Central memory CD8-positive, alpha-beta T cell (primary cell): ENCODE results near the gene ADSS1.
A peak's percentile ranks its signal among the peaks of the same experiment; 100 is the strongest.

Experiments used
- ATAC-seq: fragments of 150-1000 bp; cut with Tn5 transposase; replicated peaks from 2 replicates; pipeline ENCODE4 v1.10.0; 2022; ENCODE audit warnings: mild to moderate bottlenecking, moderate FRiP score, moderate number of reproducible peaks; ENCODE audit not compliant: poor library complexity, severe bottlenecking; ENCODE audit errors: extremely low read depth
- DNase-seq, 2 donors: peaks; one replicate each; pipeline ENCODE4 v3.0.0; 2021; ENCODE audit warnings: low spot score in 2 of 2
- H3K27ac Mint-ChIP-seq: one replicate; pipeline ENCODE4 v1.8.0; 2022; ENCODE audit warnings: low read depth, mild to moderate bottlenecking, moderate library complexity, mixed read lengths
- H3K27me3 Mint-ChIP-seq: one replicate; pipeline ENCODE4 v1.8.0; 2022; ENCODE audit warnings: mixed read lengths
- H3K36me3 Mint-ChIP-seq: one replicate; pipeline ENCODE4 v1.8.0; 2022; ENCODE audit warnings: mild to moderate bottlenecking, moderate library complexity, mixed read lengths; ENCODE audit not compliant: insufficient read depth
- H3K4me1 Mint-ChIP-seq: one replicate; pipeline ENCODE4 v1.8.0; 2022; ENCODE audit warnings: mixed read lengths
- H3K4me3 Mint-ChIP-seq: one replicate; pipeline ENCODE4 v1.8.0; 2022; ENCODE audit warnings: mild to moderate bottlenecking, moderate library complexity, mixed read lengths
- H3K9me3 Mint-ChIP-seq: one replicate; pipeline ENCODE4 v1.8.0; 2022; ENCODE audit warnings: mixed read lengths

Gene ADSS1

DNA sequence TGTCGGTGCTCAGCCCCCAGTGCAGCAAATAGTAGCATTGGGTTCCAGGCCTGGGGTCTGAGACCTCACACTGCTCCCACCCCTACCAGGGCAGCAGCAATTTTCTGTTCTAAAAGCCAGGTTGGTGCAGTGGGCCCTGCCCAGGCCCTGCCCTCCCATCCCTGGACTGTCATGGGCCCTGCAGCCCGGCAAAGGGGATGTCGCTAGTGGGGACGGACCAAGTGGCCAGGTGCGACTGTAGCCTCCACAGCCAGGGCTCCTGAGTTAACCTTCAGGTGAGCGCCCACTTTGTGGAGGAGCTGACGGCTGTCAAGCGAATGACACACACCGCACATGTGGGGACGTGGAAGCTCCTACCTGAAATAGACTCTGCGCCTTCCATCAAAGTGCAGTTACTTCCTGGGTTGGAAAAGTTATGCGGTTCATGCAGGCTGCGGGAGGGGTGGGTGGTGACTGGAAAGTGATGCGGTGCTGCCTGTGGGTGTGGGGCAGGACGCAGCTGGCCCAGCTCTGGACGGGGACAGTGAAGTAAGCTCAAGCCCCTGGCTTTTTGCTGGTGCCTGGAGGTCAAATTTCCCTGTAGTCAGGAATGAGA is 33.1 kb upstream of the ADSS1 start:
- ATAC-seq (no peak), DNase-seq (no peak)
- peaks cover 2% of the 10 kb centered on the region for H3K36me3 Mint-ChIP-seq
- peaks cover 28% of the 10 kb centered on the region for H3K4me1 Mint-ChIP-seq
- H3K27me3 Mint-ChIP-seq, result no peaks in the 10 kb centered on the region
- H3K4me3 Mint-ChIP-seq, result peak overlapping the region; percentile 71
- no peak overlapping the region for H3K27ac Mint-ChIP-seq
- H3K9me3 Mint-ChIP-seq, result no peaks in the 10 kb centered on the region

- no peaks in the 10 kb centered on the region for H3K9me3 Mint-ChIP-seq
- H3K4me1 Mint-ChIP-seq, result peaks cover 30% of the 10 kb centered on the region
- H3K27me3 Mint-ChIP-seq, result no peaks in the 10 kb centered on the region
- ATAC-seq (no peak), DNase-seq (no peak)
- no peak overlapping the region for H3K27ac Mint-ChIP-seq
- H3K36me3 Mint-ChIP-seq, result peaks cover 2% of the 10 kb centered on the region
- H3K4me3 Mint-ChIP-seq, result peak overlapping the region; percentile 71
Measured at GRCh38 chr14:104691546-104692260, 32.3 kb upstream of the ADSS1 start.

- H3K4me1 Mint-ChIP-seq, result peaks cover 27% of the 10 kb centered on the region
- peaks cover 2% of the 10 kb centered on the region for H3K36me3 Mint-ChIP-seq
- DNase-seq (no peak), ATAC-seq (no peak)
- no peak overlapping the region for H3K27ac Mint-ChIP-seq
- H3K9me3 Mint-ChIP-seq, result no peaks in the 10 kb centered on the region
- no peak overlapping the region for H3K4me3 Mint-ChIP-seq
- H3K27me3 Mint-ChIP-seq, result no peaks in the 10 kb centered on the region
Measured at GRCh38 chr14:104692261-104692938, 31.6 kb upstream of the ADSS1 start.

DNA sequence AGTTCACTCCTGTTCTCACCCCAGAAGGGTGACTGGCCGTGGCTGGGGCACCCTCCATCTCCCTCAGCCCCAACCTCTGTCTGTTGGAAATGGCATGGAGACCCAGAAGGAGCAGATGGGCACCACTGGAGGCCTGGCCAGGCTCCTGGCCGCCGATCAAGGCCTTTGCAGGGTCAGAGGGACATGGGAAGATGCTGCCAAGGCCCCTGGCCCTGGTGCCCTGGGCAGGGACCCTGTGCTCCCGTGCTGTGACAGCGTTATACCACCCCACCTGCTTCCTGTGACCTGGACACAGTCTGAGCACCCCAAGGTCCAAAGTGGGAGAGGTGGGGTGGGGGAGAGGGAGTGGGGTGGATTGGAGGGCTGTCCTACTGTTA is 31.1 kb upstream of the ADSS1 start:
- no peak overlapping the region for H3K27ac Mint-ChIP-seq
- no peak for DNase-seq
- H3K27me3 Mint-ChIP-seq, result no peaks in the 10 kb centered on the region
- H3K4me1 Mint-ChIP-seq, result peaks cover 22% of the 10 kb centered on the region
- no peak overlapping the region for H3K4me3 Mint-ChIP-seq
- no peaks in the 10 kb centered on the region for H3K9me3 Mint-ChIP-seq
- H3K36me3 Mint-ChIP-seq, result peaks cover 4% of the 10 kb centered on the region
- ATAC-seq, result no peak

DNA sequence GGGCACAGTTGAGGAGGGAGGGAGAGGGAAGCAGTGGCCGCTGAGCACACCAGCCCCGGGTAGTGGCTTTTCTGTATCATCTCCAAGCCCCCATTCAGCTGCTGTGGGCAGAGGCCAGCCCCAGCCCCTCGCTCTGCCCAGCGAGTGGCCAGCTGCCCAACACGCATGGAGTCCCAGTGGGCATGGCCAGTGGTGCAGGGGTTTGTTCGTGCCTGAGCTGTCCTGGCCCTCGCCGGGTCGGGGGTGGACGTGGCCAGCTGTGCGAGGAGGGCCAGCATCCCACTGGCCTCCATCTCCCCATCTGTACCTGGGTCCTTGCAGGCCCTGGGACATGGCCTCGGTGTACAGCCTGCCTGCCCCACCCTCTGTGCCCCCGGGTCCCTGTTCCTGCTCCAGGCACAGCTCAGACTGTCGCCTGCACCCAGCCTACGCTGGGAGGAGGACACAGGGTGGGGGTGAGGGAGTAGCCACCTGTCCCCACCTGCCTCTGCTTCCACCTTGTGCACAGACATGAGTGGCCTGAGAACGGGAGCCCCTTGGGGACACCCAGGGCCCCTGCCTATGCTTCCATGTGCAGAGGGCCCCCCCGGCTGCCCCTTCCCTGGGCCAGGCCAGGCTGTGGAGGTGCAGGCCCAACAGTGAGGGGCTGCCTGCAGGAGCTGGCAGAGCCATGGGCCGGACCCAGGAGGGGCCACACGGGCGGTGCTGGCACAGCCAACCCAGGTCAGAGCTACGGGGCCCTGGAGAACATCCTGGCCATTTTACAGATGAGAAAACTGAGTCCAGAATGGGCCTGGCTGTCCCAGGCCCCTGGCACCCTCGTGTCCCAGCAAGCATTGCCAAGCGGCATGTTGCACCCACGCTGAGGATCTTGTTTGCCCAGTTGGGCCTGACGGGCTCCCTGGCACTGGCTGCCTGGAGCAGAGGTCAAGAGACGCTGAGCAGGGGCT is 30.3 kb upstream of the ADSS1 start:
- DNase-seq (no peak), ATAC-seq (no peak)
- Mint-ChIP-seq H3K4me3 (no peak overlapping the region), H3K27ac (peak overlapping the region; percentile 85), H3K9me3 (no peaks in the 10 kb centered on the region), H3K27me3 (no peaks in the 10 kb centered on the region), H3K36me3 (peaks cover 4% of the 10 kb centered on the region), H3K4me1 (peaks cover 21% of the 10 kb centered on the region)

- H3K36me3 Mint-ChIP-seq, result peaks cover 4% of the 10 kb centered on the region
- peaks cover 21% of the 10 kb centered on the region for H3K4me1 Mint-ChIP-seq
- H3K27ac Mint-ChIP-seq, result peak overlapping the region; percentile 85
- peak overlapping the region; percentile 63 for H3K4me3 Mint-ChIP-seq
- H3K27me3 Mint-ChIP-seq, result no peaks in the 10 kb centered on the region
- ATAC-seq, result no peak
- DNase-seq, result no peak
- H3K9me3 Mint-ChIP-seq, result no peaks in the 10 kb centered on the region
Measured at GRCh38 chr14:104694475-104694950, 29.5 kb upstream of the ADSS1 start.

DNA sequence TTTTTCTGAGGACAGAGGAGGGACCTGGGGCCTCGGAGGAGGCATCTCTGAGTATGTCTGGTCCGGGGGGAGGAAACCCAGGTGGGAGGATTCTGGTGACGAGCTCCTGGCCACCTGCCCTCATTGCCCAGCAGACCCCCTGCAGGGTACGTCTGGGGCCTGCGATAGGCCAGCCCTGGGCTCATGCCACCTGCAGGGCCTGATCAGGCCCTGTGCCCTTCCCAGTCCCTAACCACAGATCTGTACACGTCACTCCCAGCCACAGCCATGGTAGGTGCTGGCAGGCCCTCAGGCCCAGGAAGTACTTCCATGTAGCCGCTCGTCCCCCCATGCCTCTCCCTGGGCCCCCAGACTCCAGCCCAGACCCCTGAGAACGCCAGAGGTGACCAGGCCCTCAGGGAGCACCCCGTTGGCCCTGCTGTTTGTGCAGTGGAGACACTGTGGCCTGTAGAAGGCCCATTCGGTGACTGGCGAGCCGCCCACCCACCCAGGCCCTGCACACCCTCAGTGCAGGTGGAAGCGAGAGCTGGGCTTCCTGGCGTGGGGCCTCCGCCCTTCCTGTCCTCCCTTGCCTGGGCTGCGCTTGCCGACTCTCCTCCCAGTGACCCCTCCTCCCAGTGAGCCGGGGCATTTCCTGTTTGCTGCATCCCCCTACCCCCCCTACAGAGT is 28.9 kb upstream of the ADSS1 start:
- peaks cover 4% of the 10 kb centered on the region for H3K36me3 Mint-ChIP-seq
- peak overlapping the region; percentile 63 for H3K4me3 Mint-ChIP-seq
- peak overlapping the region; percentile 85 for H3K27ac Mint-ChIP-seq
- no peaks in the 10 kb centered on the region for H3K9me3 Mint-ChIP-seq
- ATAC-seq, result peak; percentile 83
- DNase-seq, result peak in 1 of 2 donors; percentile 32
- H3K27me3 Mint-ChIP-seq, result no peaks in the 10 kb centered on the region
- H3K4me1 Mint-ChIP-seq, result peaks cover 21% of the 10 kb centered on the region

DNA sequence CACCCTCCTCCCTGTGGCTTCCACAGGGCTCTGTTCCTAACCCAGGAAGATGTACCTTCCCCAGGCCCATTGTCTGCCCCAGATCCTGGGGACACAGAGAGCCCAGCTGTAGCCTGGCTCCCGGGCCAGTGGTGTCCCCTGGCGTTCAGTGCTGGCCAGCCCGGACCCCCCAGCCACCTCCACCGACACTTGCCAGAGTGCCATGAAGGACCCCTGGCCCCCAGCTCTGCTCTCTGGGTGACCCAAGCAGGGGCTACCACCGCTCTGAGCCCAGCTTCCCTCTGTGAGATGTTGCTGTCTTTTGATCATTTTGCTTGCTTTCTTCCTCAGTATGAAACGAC is 28.4 kb upstream of the ADSS1 start:
- ATAC-seq, result no peak
- Mint-ChIP-seq H3K9me3 (no peaks in the 10 kb centered on the region), H3K4me3 (peak overlapping the region; percentile 63), H3K4me1 (peaks cover 21% of the 10 kb centered on the region), H3K36me3 (peaks cover 4% of the 10 kb centered on the region), H3K27ac (peak overlapping the region; percentile 85), H3K27me3 (no peaks in the 10 kb centered on the region)
- no peak for DNase-seq

- ATAC-seq (no peak), DNase-seq (no peak)
- Mint-ChIP-seq H3K27me3 (no peaks in the 10 kb centered on the region), H3K4me1 (peaks cover 21% of the 10 kb centered on the region), H3K36me3 (peaks cover 4% of the 10 kb centered on the region), H3K4me3 (no peak overlapping the region), H3K9me3 (no peaks in the 10 kb centered on the region), H3K27ac (no peak overlapping the region)
Measured at GRCh38 chr14:104696671-104697316, 27.2 kb upstream of the ADSS1 start.

DNA sequence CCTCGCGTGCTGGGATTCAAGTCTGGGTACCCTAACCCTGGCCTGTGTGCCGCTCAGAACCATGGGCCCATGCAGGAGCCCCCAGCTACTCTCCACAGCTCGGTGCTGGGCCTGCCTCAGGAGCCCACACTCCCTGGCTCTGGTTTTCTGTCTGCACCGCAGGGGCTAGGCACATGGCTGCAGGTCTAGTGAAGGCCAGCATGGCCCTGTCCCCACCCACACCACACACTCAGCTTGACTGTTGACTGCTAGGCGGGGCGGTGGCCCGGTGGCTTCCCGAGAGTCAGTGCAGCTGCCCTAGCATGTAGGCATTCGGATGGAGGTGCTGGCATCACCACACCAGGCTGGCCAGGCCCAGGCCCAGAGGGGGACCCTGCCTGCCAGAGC is 26.7 kb upstream of the ADSS1 start:
- H3K27ac Mint-ChIP-seq, result no peak overlapping the region
- peaks cover 4% of the 10 kb centered on the region for H3K36me3 Mint-ChIP-seq
- DNase-seq, result no peak

GRCh38 chr14:104697892-104698583 is 26.0 kb upstream of the ADSS1 start:
- no peak overlapping the region for H3K27ac Mint-ChIP-seq
- no peak overlapping the region for H3K4me3 Mint-ChIP-seq
- H3K4me1 Mint-ChIP-seq, result peaks cover 21% of the 10 kb centered on the region
- no peaks in the 10 kb centered on the region for H3K27me3 Mint-ChIP-seq
- peaks cover 4% of the 10 kb centered on the region for H3K36me3 Mint-ChIP-seq
- ATAC-seq (no peak), DNase-seq (no peak)
- H3K9me3 Mint-ChIP-seq, result no peaks in the 10 kb centered on the region

More for the DNA sequence above, 26.7 kb upstream of the ADSS1 start:
- H3K9me3 Mint-ChIP-seq, result no peaks in the 10 kb centered on the region
- no peak for ATAC-seq
- no peaks in the 10 kb centered on the region for H3K27me3 Mint-ChIP-seq
- no peak overlapping the region for H3K4me3 Mint-ChIP-seq
- peaks cover 21% of the 10 kb centered on the region for H3K4me1 Mint-ChIP-seq
